Adrenal gland (tissue), 12 donors: ENCODE data around the gene BGN. TPM values are rescaled to one million over a fixed set of nuclear protein-coding genes. Genes with fewer than 3 reads are reported as not detected.

Experiments
- DNase-seq, 7 donors: peaks; one replicate each; pipeline ENCODE4 v3.0.0-alpha.2; 2019 to 2020
- H3K27ac ChIP-seq, 5 donors: fragments of 200-600 bp; sonication (generic) in 4 of 5; 1 replicate in 3 of 5; 2 replicates in 2 of 5; pipeline versions ENCODE4 v1.5.1 to v1.8.0; 2016 to 2020; ENCODE audit warnings: mild to moderate bottlenecking in 1 of 5
- H3K27me3 ChIP-seq: fragments of 200-600 bp; 2 replicates; pipeline ENCODE4 v1.8.0; 2021
- H3K36me3 ChIP-seq, 2 donors: fragments of 200-600 bp; replicated peaks in 1 of 2; 1 replicate in 1 of 2; 2 replicates in 1 of 2; pipeline versions ENCODE4 v1.5.1 to v1.8.0; 2018 to 2022
- H3K4me1 ChIP-seq, 2 donors: fragments of 200-600 bp; replicated peaks in 1 of 2; 1 replicate in 1 of 2; 2 replicates in 1 of 2; pipeline versions ENCODE4 v1.5.1 to v1.8.0; 2018 to 2021
- H3K4me3 ChIP-seq, 4 donors: fragments of 200-600 bp; sonication (generic) in 3 of 4; one replicate each; pipeline ENCODE4 v1.5.1; 2016 to 2018
- H3K9me3 ChIP-seq, 3 donors: fragments of 200-600 bp; sonication (generic) in 1 of 3; replicated peaks in 1 of 3; 1 replicate in 2 of 3; 2 replicates in 1 of 3; pipeline versions ENCODE4 v1.5.1 to v1.8.0; 2016 to 2021
- CTCF ChIP-seq, 6 experiments: fragments of 450-650 bp in 4 of 6; fragments of 200-600 bp in 2 of 6; sonication (generic) in 1 of 6; IDR thresholded peaks; 1 replicate in 5 of 6; 2 replicates in 1 of 6; pipeline versions ENCODE4 v1.5.1 to v1.8.0; 2016 to 2021; ENCODE audit warnings: antibody characterized with exemption in 6 of 6, mild to moderate bottlenecking in 2 of 6, moderate library complexity in 1 of 6
- POLR2A ChIP-seq, 2 donors: fragments of 450-650 bp; IDR thresholded peaks; one replicate each; pipeline ENCODE4 v1.6.1; 2017; ENCODE audit warnings: antibody characterized with exemption in 2 of 2, mild to moderate bottlenecking in 2 of 2, moderate library complexity in 1 of 2
- WGBS, 4 donors: extraction: QIAGEN DNeasy Blood & Tissue Kit in 2 of 4; methylation state at CpG; one replicate each; pipeline versions ENCODE4 v1.1.5 to v1.1.7; 2013 to 2017; 5-methylcytosine and 5-hydroxymethylcytosine counted together
- intact Hi-C, 2 donors: fragments of 100-400 bp; cut with DNase I; formaldehyde crosslinking; loops; one replicate each; pipeline versions ENCODE4 v1.14.1 to v1.15.0; 2022 to 2023
- polyA plus RNA-seq, 3 donors: library from polyadenylated mRNA; stranded (reverse); fragments of 200-250 nt in 2 of 3; fragments of 350-450 nt in 1 of 3; fragmentation: Illumina TruSeq in 1 of 3; extraction: RNeasy Lipid Tissue Mini Kit (QIAGEN cat#74804) in 1 of 3; gene quantifications; one replicate each; pipeline ENCODE4 v1.2.3, GENCODE V29; 2013 to 2014
- total RNA-seq, 9 donors: library from RNA; depleted of rRNA in 4 of 9; stranded (reverse); fragments of >200 nt in 4 of 9; fragments of 120-200 nt in 1 of 9; fragmentation: NEBNext Ultra II Directional in 1 of 9; extraction: Animal tissue kit (Norgen Biotek cat#: 25700) in 1 of 9; gene quantifications; one replicate each; pipeline versions ENCODE4 v1.1.0 to v1.2.4, GENCODE V29; 2013 to 2023
- donor health status: healthy with polysubstance abuse.
- donor health status: Bipolar disorder and iron deficiency.
- donor health status: DM: yes; HTN: yes; CAD: no.
- donor health status: DM: no; HTN: no; CAD: no.
- donor health status: DM: no; HTN: no; CAD: no.
- donor health status: DM: yes; HTN: yes; CAD: no.

Gene BGN
- total and polyA plus RNA-seq, 12 donors, result 18.9 to 598 (median 247) TPM

GRCh38 chrX:153538424-153538823 is 43.6 kb downstream of the BGN start:
- TF ChIP-seq POLR2A (IDR thresholded peaks at IDR 0.05) (no peak), CTCF (IDR thresholded peaks at IDR 0.05) (no peak)
- WGBS, 4 donors, result 36 to 60% (median 52%) methylated on average over 4 to 17 of the region's 17 CpGs; no CpG with 5 or more reads in 1 of the 4 donors
- H3K9me3 ChIP-seq, result no peaks in the 10 kb centered on the region
- H3K4me3 ChIP-seq, result no peak overlapping the region
- intact Hi-C loops, result no loop called here
- H3K27me3 ChIP-seq, result no peaks in the 10 kb centered on the region
- no peaks in the 10 kb centered on the region for H3K36me3 ChIP-seq
- peak; percentile 65 to 89 (median 79) for DNase-seq
- H3K27ac ChIP-seq, result peak overlapping the region in 4 of 5 donors; percentile 24 to 88 (median 75)
- H3K4me1 ChIP-seq, result peaks cover 14 to 33% of the 10 kb centered on the region in 2 donors

GRCh38 chrX:153539171-153539978 is 44.6 kb downstream of the BGN start:
- DNase-seq, result peak; percentile 74 to 88 (median 79)
- intact Hi-C loops, result no loop called here

DNA sequence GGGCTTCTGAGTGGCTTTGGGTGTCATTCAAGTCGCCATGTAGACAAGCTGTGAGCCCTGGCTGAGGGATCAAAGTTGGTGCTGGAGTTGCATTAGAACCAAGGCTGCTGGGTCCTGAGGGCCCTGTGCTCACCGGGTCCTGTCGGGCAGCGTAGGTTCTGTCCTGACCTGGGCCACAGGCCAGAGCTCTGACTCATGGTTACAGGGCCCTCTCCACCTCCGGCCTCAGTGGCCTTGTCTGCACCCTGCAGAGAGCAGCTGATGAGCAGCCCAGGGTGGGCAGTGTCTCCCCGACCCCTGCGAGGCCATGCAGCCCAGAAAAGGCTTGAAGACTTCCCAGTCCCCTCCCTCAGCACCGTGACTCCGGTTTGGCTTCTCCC is 45.2 kb downstream of the BGN start:
- no peak overlapping the region for H3K4me3 ChIP-seq
- intact Hi-C loops, result no loop called here

More at GRCh38 chrX:153539171-153539978, 44.6 kb downstream of the BGN start:
- H3K4me1 ChIP-seq, result peaks cover 14 to 30% of the 10 kb centered on the region in 2 donors
- H3K4me3 ChIP-seq, result no peak overlapping the region
- H3K27ac ChIP-seq, result peak overlapping the region in 2 of 5 donors; percentile 83 to 88
- no peaks in the 10 kb centered on the region for H3K27me3 ChIP-seq
- H3K9me3 ChIP-seq, result no peaks in the 10 kb centered on the region
- 10 to 41% (median 39%) methylated on average over 12 to 31 of the region's 31 CpGs for WGBS, 4 donors
- TF ChIP-seq CTCF (IDR thresholded peaks at IDR 0.05) (peak; percentile 76 to 89 (median 82)), POLR2A (IDR thresholded peaks at IDR 0.05) (no peak)
- H3K36me3 ChIP-seq, result no peaks in the 10 kb centered on the region

More for the DNA sequence above, 45.2 kb downstream of the BGN start:
- Histone ChIP-seq H3K36me3 (no peaks in the 10 kb centered on the region), H3K27me3 (no peaks in the 10 kb centered on the region), H3K4me1 (peaks cover 14 to 30% of the 10 kb centered on the region in 2 donors), H3K27ac (peak overlapping the region in 2 of 5 donors; percentile 83 to 88), H3K9me3 (no peaks in the 10 kb centered on the region)
- WGBS, 4 donors, result 39 to 62% (median 42%) methylated on average over 3 to 9 of the region's 9 CpGs
- TF ChIP-seq CTCF (IDR thresholded peaks at IDR 0.05) (no peak), POLR2A (IDR thresholded peaks at IDR 0.05) (no peak)
- peak in 6 of 7 donors; percentile 59 to 74 (median 66) for DNase-seq
